Liver (tissue), 9 donors: ENCODE results near the gene NAE1. TPM values are rescaled to one million over a fixed set of nuclear protein-coding genes. Genes with fewer than 3 reads are reported as not detected.

Source experiments
- DNase-seq: peaks from one replicate; pipeline ENCODE4 v3.0.0-alpha.2; 2017; ENCODE audit warnings: low spot score
- H3K27ac ChIP-seq, 2 donors: one replicate each; pipeline ENCODE4 v1.7.0; 2013; ENCODE audit warnings: inconsistent platforms in 2 of 2, low read length in 2 of 2, control low read depth in 1 of 2, low read depth in 1 of 2, mild to moderate bottlenecking in 1 of 2
- H3K27me3 ChIP-seq, 4 donors: one replicate each; pipeline versions ENCODE4 v1.6.1 to v1.7.0; 2013; ENCODE audit warnings: low read length in 3 of 4, inconsistent platforms in 1 of 4, mild to moderate bottlenecking in 1 of 4, moderate library complexity in 1 of 4; ENCODE audit not compliant: control insufficient read depth in 4 of 4, insufficient read depth in 4 of 4
- H3K36me3 ChIP-seq, 4 donors: one replicate each; pipeline versions ENCODE4 v1.6.1 to v1.7.0; 2013; ENCODE audit warnings: low read length in 3 of 4, mild to moderate bottlenecking in 3 of 4, low read depth in 1 of 4, moderate library complexity in 1 of 4; ENCODE audit not compliant: control insufficient read depth in 4 of 4, insufficient read depth in 3 of 4
- H3K4me1 ChIP-seq, 4 donors: one replicate each; pipeline versions ENCODE4 v1.6.1 to v1.7.0; 2013; ENCODE audit warnings: low read length in 3 of 4, mild to moderate bottlenecking in 3 of 4, moderate library complexity in 1 of 4; ENCODE audit not compliant: control insufficient read depth in 4 of 4, insufficient read depth in 4 of 4
- H3K4me3 ChIP-seq, 3 donors: one replicate each; pipeline versions ENCODE4 v1.6.1 to v1.7.0; 2013; ENCODE audit warnings: low read length in 3 of 3, control low read depth in 1 of 3, low read depth in 1 of 3, mild to moderate bottlenecking in 1 of 3
- H3K9ac ChIP-seq, 2 donors: one replicate each; pipeline ENCODE4 v1.7.0; 2013; ENCODE audit warnings: low read length in 2 of 2, mild to moderate bottlenecking in 2 of 2, moderate library complexity in 2 of 2, control low read depth in 1 of 2, low read depth in 1 of 2
- H3K9me3 ChIP-seq, 4 donors: one replicate each; pipeline versions ENCODE4 v1.6.1 to v1.7.0; 2013; ENCODE audit warnings: low read length in 3 of 4; ENCODE audit not compliant: control insufficient read depth in 4 of 4
- ATF3 ChIP-seq: IDR thresholded peaks from 2 replicates; pipeline ENCODE4 v1.6.1; 2016; ENCODE audit warnings: antibody characterized with exemption
- EGR1 ChIP-seq, 2 donors: IDR thresholded peaks; 2 replicates each; pipeline ENCODE4 v1.6.1; 2016 to 2018; ENCODE audit warnings: antibody characterized with exemption in 2 of 2, low read depth in 2 of 2
- FOXA1 ChIP-seq: IDR thresholded peaks from 2 replicates; pipeline ENCODE4 v1.6.1; 2016; ENCODE audit warnings: antibody characterized with exemption
- FOXA2 ChIP-seq: IDR thresholded peaks from 2 replicates; pipeline ENCODE4 v1.6.1; 2016; ENCODE audit warnings: antibody characterized with exemption
- GABPA ChIP-seq, 2 donors: IDR thresholded peaks in 1 of 2; conservative IDR thresholded peaks in 1 of 2; 2 replicates each; pipeline ENCODE4 v1.6.1; 2016; ENCODE audit warnings: antibody characterized with exemption in 2 of 2, mild to moderate bottlenecking in 1 of 2, moderate library complexity in 1 of 2
- HNF4A ChIP-seq, 2 donors: conservative IDR thresholded peaks; 2 replicates each; pipeline ENCODE4 v1.6.1; 2016; ENCODE audit warnings: antibody characterized with exemption in 2 of 2, mild to moderate bottlenecking in 2 of 2
- JUND ChIP-seq, 2 donors: IDR thresholded peaks; 2 replicates each; pipeline ENCODE4 v1.6.1; 2016; ENCODE audit warnings: antibody characterized with exemption in 2 of 2
- MAX ChIP-seq: IDR thresholded peaks from 2 replicates; pipeline ENCODE4 v1.6.1; 2016; ENCODE audit warnings: antibody characterized with exemption
- NR2F2 ChIP-seq: IDR thresholded peaks from 2 replicates; pipeline ENCODE4 v1.6.1; 2016; ENCODE audit warnings: antibody characterized with exemption
- RAD21 ChIP-seq, 2 donors: IDR thresholded peaks; 2 replicates each; pipeline ENCODE4 v1.6.1; 2016; ENCODE audit warnings: antibody characterized with exemption in 2 of 2, mild to moderate bottlenecking in 2 of 2
- REST ChIP-seq: IDR thresholded peaks from 2 replicates; pipeline ENCODE4 v1.6.1; 2016; ENCODE audit warnings: antibody characterized with exemption, mild to moderate bottlenecking
- RXRA ChIP-seq, 2 donors: IDR thresholded peaks; 2 replicates each; pipeline ENCODE4 v1.6.1; 2017 to 2018; ENCODE audit warnings: antibody characterized with exemption in 2 of 2, mild to moderate bottlenecking in 1 of 2
- TAF1 ChIP-seq: conservative IDR thresholded peaks from 2 replicates; pipeline ENCODE4 v1.6.1; 2016; ENCODE audit warnings: antibody characterized with exemption, mild to moderate bottlenecking
- YY1 ChIP-seq: IDR thresholded peaks from 2 replicates; pipeline ENCODE4 v1.6.1; 2016; ENCODE audit warnings: antibody characterized with exemption, mild to moderate bottlenecking
- ZBTB33 ChIP-seq: IDR thresholded peaks from 2 replicates; pipeline ENCODE4 v1.6.1; 2016; ENCODE audit warnings: antibody characterized with exemption
- WGBS: extraction: QIAGEN DNeasy Blood & Tissue Kit; methylation state at CpG from one replicate; pipeline ENCODE4 v1.1.7; 2013; 5-methylcytosine and 5-hydroxymethylcytosine counted together
- polyA plus RNA-seq, 2 donors: library from polyadenylated mRNA; stranded (reverse) in 1 of 2; unstranded in 1 of 2; fragments of 200-250 nt in 1 of 2; fragments of >200 nt in 1 of 2; fragmentation: Nextera tagmentation in 1 of 2; extraction: Ambion mirVana in 1 of 2; gene quantifications; one replicate each; pipeline versions ENCODE4 v1.2.1 to v1.2.3, GENCODE V29; 2013 to 2015
- total RNA-seq, 2 donors: library from RNA; depleted of rRNA; stranded (reverse); fragments of >200 nt; gene quantifications; one replicate each; pipeline ENCODE4 v1.2.3, GENCODE V29; 2014
- donor health status: healthy.
- donor health status: healthy.
- donor health status: healthy.
- donor health status: healthy.
- donor health status: healthy.

Gene NAE1
- total and polyA plus RNA-seq, 4 donors, result 12.3 to 26.4 (median 23.9) TPM

- TF ChIP-seq RXRA (IDR thresholded peaks at IDR 0.05) (no peak), REST (no peak), YY1 (no peak), HNF4A (conservative IDR thresholded peaks at IDR 0.05) (no peak), JUND (IDR thresholded peaks at IDR 0.05) (no peak), MAX (no peak)
- Histone ChIP-seq H3K36me3 (no peaks in the 10 kb centered on the region), H3K27me3 (peaks cover 2 to 5% (median 4%) of the 10 kb centered on the region in 4 donors), H3K9ac (no peak overlapping the region), H3K27ac (no peak overlapping the region), H3K4me1 (peaks cover 5 to 9% (median 8%) of the 10 kb centered on the region in 4 donors), H3K4me3 (no peak overlapping the region), H3K9me3 (no peaks in the 10 kb centered on the region)
- 86% methylated on average over 7 of the region's 7 CpGs for WGBS
- no peak for DNase-seq
Observed at GRCh38 chr16:66842765-66843164, 12.0 kb upstream of the NAE1 start.

- no peak for DNase-seq
Observed at GRCh38 chr16:66841366-66841765, 10.6 kb upstream of the NAE1 start.

More at GRCh38 chr16:66841366-66841765, 10.6 kb upstream of the NAE1 start:
- Histone ChIP-seq H3K4me3 (no peak overlapping the region), H3K36me3 (no peaks in the 10 kb centered on the region), H3K27me3 (peaks cover 2 to 5% (median 4%) of the 10 kb centered on the region in 4 donors), H3K4me1 (peaks cover 5 to 9% (median 8%) of the 10 kb centered on the region in 4 donors), H3K9me3 (no peaks in the 10 kb centered on the region), H3K27ac (no peak overlapping the region), H3K9ac (no peak overlapping the region)
- no peak for TF ChIP-seq ATF3
- TF ChIP-seq RXRA (IDR thresholded peaks at IDR 0.05), result no peak
- TF ChIP-seq NR2F2, result no peak
- no peak for TF ChIP-seq YY1
- TF ChIP-seq EGR1 (IDR thresholded peaks at IDR 0.05; ENCODE audit: low read depth in 2 of 2), result no peak
- TF ChIP-seq GABPA (IDR thresholded peaks at IDR 0.05 in 1 of 2, conservative IDR thresholded peaks at IDR 0.05 in 1 of 2), result no peak
- no peak for TF ChIP-seq FOXA1
- TF ChIP-seq REST, result no peak
- no peak for TF ChIP-seq JUND (IDR thresholded peaks at IDR 0.05)
- no peak for TF ChIP-seq RAD21 (IDR thresholded peaks at IDR 0.05)
- TF ChIP-seq TAF1, result no peak
- no peak for TF ChIP-seq ZBTB33
- no peak for TF ChIP-seq FOXA2
- 87% methylated on average over 4 of the region's 4 CpGs for WGBS
